GM20000 (cell line): ENCODE results near the gene IGF1R.

ENCODE experiments used
- DNase-seq: peaks from one replicate; pipeline ENCODE4 v3.0.0; 2012; ENCODE audit warnings: low spot score
- CTCF ChIP-seq: IDR thresholded peaks from 2 replicates; pipeline ENCODE4 v1.5.1; 2012; ENCODE audit warnings: mild to moderate bottlenecking, control low read depth; ENCODE audit errors: extremely low read depth, missing control alignments

IGF1R gene

GRCh38 chr15:98883478-98883877 lies 235.1 kb downstream of the IGF1R start:
- no peak for TF ChIP-seq CTCF

DNA sequence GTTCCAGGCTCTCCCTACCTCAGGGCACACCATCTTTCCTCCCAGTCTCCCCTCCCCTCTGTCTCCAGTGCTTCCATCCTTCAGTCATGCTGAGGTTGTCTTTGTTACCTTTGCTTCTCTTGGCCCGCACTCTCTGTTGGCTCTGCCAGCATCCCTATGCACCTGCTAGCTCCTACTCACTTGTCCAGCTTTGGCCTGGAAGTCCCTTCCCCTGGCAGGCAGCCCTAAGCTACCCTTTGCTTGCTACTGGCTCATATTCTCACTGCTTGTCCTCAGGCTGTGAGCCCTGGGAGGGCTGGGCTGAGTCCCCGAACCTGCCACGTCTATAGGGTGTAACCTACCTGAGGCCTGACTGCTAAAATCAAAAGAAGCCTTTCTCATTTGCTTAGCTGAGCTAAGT lies 236.6 kb downstream of the IGF1R start:
- TF ChIP-seq CTCF, result no peak
- DNase-seq, result no peak

More at GRCh38 chr15:98883478-98883877, 235.1 kb downstream of the IGF1R start:
- DNase-seq, result no peak

- DNase-seq, result no peak
- no peak for TF ChIP-seq CTCF
These were observed 239.6 kb downstream of the IGF1R start for GRCh38 chr15:98887976-98888375.

DNA sequence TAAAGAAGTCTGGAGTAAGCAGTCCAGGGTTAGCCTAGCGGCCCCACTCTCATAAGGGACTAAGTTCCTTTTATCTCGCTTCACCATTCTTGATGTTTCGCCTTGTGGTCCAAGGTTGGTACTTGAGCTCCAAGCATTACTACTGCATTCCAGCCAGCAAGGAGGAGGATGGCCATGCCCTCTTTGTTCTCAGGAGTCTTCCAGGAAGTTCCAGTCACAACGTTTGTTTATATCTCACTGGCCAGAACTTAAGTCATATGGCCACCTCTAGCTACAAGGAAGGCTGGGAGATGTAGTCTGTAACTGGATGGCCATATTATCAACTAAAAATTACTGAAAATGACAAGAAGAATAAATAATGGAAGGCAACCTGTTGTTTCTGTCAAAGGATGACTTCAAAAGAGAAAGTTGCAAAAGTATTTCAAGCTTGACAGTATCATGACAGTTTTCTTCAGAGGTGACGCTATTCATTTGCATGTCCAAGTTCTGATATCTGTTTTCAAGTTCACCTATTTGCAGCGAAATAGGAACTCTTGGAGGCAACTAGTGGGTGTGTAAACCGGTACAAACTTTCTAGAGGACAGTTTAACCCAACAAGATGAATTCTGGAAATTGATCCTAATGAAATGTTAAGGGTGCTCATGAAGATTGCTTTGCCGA lies 240.6 kb downstream of the IGF1R start:
- no peak for DNase-seq
- TF ChIP-seq CTCF, result no peak

DNA sequence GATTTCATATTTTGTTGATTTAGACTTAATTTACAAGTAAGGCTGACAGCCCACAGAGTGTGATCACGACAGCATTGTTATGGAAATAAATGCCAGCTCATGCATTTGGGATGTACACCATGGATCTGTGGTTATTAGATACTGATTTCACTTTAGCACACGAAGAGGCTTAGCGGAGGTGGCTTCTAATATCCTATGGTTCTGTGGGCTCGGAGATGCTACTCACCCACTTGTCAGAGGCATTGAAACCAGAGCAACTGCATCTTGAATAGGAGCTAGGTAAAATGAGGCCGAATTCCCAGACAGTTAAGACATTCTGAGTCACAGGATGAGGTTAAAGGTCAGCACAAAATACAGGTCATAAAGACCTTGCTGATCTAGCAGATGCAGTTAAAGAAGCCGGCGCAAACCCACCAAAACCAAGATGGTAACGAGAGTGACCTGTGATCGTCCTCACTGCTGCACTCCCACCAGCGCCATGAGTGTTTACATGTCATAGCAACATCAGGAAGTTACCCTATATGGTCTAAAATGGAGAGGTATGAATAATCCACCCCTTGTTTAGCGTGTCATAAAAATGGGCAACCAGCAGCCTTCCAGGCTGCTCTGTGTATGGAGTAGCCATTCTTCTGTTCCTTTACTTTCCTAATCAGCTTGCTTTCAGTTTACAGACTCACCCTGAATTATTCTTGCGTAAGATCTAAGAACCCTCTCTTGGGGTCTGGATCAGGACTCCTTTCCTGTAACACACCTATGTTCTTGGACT lies 241.8 kb downstream of the IGF1R start:
- TF ChIP-seq CTCF, result no peak
- DNase-seq, result no peak

DNA sequence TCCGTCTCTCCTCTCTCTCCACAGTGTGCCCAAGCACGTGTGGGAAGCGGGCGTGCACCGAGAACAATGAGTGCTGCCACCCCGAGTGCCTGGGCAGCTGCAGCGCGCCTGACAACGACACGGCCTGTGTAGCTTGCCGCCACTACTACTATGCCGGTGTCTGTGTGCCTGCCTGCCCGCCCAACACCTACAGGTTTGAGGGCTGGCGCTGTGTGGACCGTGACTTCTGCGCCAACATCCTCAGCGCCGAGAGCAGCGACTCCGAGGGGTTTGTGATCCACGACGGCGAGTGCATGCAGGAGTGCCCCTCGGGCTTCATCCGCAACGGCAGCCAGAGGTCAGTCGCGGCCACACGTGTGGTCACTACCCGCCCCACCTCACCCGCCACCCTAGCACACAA lies 243.0 kb downstream of the IGF1R start:
- no peak for TF ChIP-seq CTCF
- DNase-seq, result no peak

DNA sequence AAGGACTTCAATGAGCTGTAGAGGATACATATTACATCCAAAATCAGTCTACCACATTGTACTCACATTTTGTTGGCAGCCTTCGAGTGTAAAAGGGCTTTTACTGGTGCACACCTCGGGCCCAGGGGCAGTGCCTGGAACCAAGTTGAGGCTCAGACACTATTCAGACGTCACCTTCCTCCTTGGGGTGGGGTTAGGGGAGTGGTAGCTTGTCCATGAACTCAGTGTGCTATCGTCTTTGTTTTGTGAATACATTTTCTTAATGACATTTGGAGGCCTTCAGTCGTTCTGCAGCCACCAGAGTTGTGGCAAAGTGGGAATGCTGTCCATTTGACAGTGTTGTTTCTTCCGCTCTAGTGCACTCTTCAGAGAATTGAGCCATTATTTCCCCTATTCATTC lies 245.1 kb downstream of the IGF1R start:
- DNase-seq, result no peak
- no peak for TF ChIP-seq CTCF
